HUDEP-2 (cell line): ENCODE results near the gene GDF3.
"Not testable (repeated sequence)": the region's sequence is repeated elsewhere in the genome, so short reads cannot be mapped to it uniquely, and the experiment has no call there.

Experiments
- DNase-seq, 76 experiments: peaks; one replicate each; lab custom pipeline; 2025; ENCODE audit not compliant: unreplicated experiment in 76 of 76; lab: John Stamatoyannopoulos, UW

GDF3 gene

GRCh38 chr12:7668171-7668570 lies 27.4 kb downstream of the GDF3 start:
- no peak for DNase-seq

GRCh38 chr12:7667125-7667524 lies 28.4 kb downstream of the GDF3 start:
- DNase-seq, result peak in 4 of 76 experiments; percentile 2 to 22 (median 8)

GRCh38 chr12:7666595-7666994 lies 29.0 kb downstream of the GDF3 start:
- DNase-seq, result no peak

GRCh38 chr12:7661741-7662140 lies 33.8 kb downstream of the GDF3 start:
- no peak for DNase-seq

- no peak for DNase-seq
Measured at GRCh38 chr12:7656121-7656520, 39.5 kb downstream of the GDF3 start.

GRCh38 chr12:7650091-7650490 lies 45.5 kb downstream of the GDF3 start:
- no peak for DNase-seq

- no peak for DNase-seq
Measured at GRCh38 chr12:7647071-7647470, 48.5 kb downstream of the GDF3 start.

GRCh38 chr12:7646178-7646475 lies 49.4 kb downstream of the GDF3 start:
- no peak for DNase-seq

GRCh38 chr12:7645395-7646177 lies 50.0 kb downstream of the GDF3 start:
- peak in 7 of 76 experiments; percentile 1 to 33 (median 8) for DNase-seq

GRCh38 chr12:7642876-7643309 lies 52.7 kb downstream of the GDF3 start:
- peak in 45 of 76 experiments; percentile 2 to 65 (median 21) for DNase-seq

- no peak for DNase-seq
Measured at GRCh38 chr12:7642287-7642686, 53.3 kb downstream of the GDF3 start.

- DNase-seq, result not testable (repeated sequence)
Measured at GRCh38 chr12:7640123-7640995, 55.2 kb downstream of the GDF3 start.
